GM12891 (cell line): ENCODE results near the gene SRSF4.

Experiments
- POLR2A ChIP-seq: IDR thresholded peaks from 2 replicates; pipeline ENCODE4 v1.6.1; 2011; ENCODE audit warnings: low read depth, low read length, control low read depth
- POLR2AphosphoS5 ChIP-seq: IDR thresholded peaks from 2 replicates; pipeline ENCODE4 v1.6.1; 2011; ENCODE audit warnings: low read depth, low read length, control low read depth

DNA sequence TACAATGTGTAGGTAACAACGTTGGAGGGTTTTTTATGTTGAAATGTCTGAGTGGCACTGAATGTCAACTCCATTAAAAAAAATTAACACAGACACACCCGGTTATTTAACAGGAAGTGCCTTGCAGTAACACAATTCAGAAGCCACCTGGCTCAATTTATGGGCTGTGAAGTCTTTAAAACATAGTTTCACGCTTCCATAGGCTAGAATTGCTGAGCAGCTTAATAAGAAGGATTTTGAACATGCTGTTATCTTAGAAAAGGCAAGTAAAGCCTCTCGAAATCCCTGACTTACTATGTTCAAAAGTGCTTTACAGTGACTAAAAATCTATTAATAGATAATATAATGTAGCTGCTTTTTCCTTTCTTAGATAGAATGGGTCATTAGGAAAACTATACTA, 19.7 kb downstream of the SRSF4 start:
- TF ChIP-seq POLR2A = no peak
- TF ChIP-seq POLR2AphosphoS5 = no peak
